Measurements from ENCODE around the gene AIF1L. TPM values are rescaled to one million over a fixed set of nuclear protein-coding genes. Genes with fewer than 3 reads are reported as not detected.

AIF1L gene
- polyA plus RNA-seq, 3 donors = not detected

- no peak overlapping the region for H3K27ac Mint-ChIP-seq
Measured at GRCh38 chr9:131087354-131087893, 8.9 kb upstream of the AIF1L start.

GRCh38 chr9:131090025-131090787 is 6.1 kb upstream of the AIF1L start:
- Histone ChIP-seq H2AFZ (ENCODE audit: insufficient read depth, low read depth, low read length, poor library complexity, severe bottlenecking) (no peak overlapping the region), H3K4me3 (replicated peaks in 1 of 3; ENCODE audit: low read depth in 2 of 3, low read length in 3 of 3) (no peak overlapping the region), H3K79me2 (ENCODE audit: insufficient read depth, low read length) (no peaks in the 10 kb centered on the region), H3K27ac (ENCODE audit: low read depth in 1 of 2, low read length in 2 of 2) (no peak overlapping the region), H3K36me3 (replicated peaks in 1 of 2; ENCODE audit: control insufficient read depth in 1 of 2, insufficient read depth in 2 of 2, low read length in 2 of 2) (no peaks in the 10 kb centered on the region), H3K4me1 (ENCODE audit: control insufficient read depth in 1 of 2, insufficient read depth in 2 of 2, low read length in 2 of 2) (no peaks in the 10 kb centered on the region), H4K20me1 (ENCODE audit: insufficient read depth, low read length) (no peaks in the 10 kb centered on the region), H3K4me2 (replicated peaks; ENCODE audit: extremely low read depth, low read length, poor library complexity, severe bottlenecking) (no peak overlapping the region), H3K9me3 (replicated peaks in 1 of 2; ENCODE audit: control insufficient read depth in 1 of 2, insufficient read depth in 1 of 2, low read length in 2 of 2) (no peaks in the 10 kb centered on the region), H3K9ac (ENCODE audit: insufficient read depth, low read length, poor library complexity, severe bottlenecking) (no peak overlapping the region), H3K27me3 (ENCODE audit: control insufficient read depth in 2 of 2, insufficient read depth in 2 of 2, low read length in 2 of 2) (peaks cover 0 to 8% of the 10 kb centered on the region in 2 donors)
- no peak for TF ChIP-seq CTCF (IDR thresholded peaks at IDR 0.05)
- Mint-ChIP-seq H3K27me3 (ENCODE audit: low read depth in 3 of 3) (peaks cover 9 to 13% (median 12%) of the 10 kb centered on the region in 3 donors), H3K4me3 (no peak overlapping the region), H3K27ac (no peak overlapping the region), H3K4me1 (no peaks in the 10 kb centered on the region), H3K9me3 (peaks cover 0 to 2% (median 0%) of the 10 kb centered on the region in 7 donors), H3K36me3 (no peaks in the 10 kb centered on the region)
- 93% methylated on average over 12 of the region's 13 CpGs for WGBS (ENCODE audit: insufficient coverage)
- intact Hi-C loops (cut with micrococcal nuclease) = no loop called here
- DNase-seq = no peak

More at GRCh38 chr9:131087354-131087893, 8.9 kb upstream of the AIF1L start:
- Histone ChIP-seq H3K4me3 (replicated peaks in 1 of 3; ENCODE audit: low read depth in 2 of 3, low read length in 3 of 3) (no peak overlapping the region), H4K20me1 (ENCODE audit: insufficient read depth, low read length) (no peaks in the 10 kb centered on the region), H3K36me3 (replicated peaks in 1 of 2; ENCODE audit: control insufficient read depth in 1 of 2, insufficient read depth in 2 of 2, low read length in 2 of 2) (no peaks in the 10 kb centered on the region), H3K79me2 (ENCODE audit: insufficient read depth, low read length) (no peaks in the 10 kb centered on the region), H3K9me3 (replicated peaks in 1 of 2; ENCODE audit: control insufficient read depth in 1 of 2, insufficient read depth in 1 of 2, low read length in 2 of 2) (no peaks in the 10 kb centered on the region), H3K27me3 (ENCODE audit: control insufficient read depth in 2 of 2, insufficient read depth in 2 of 2, low read length in 2 of 2) (no peaks in the 10 kb centered on the region), H2AFZ (ENCODE audit: insufficient read depth, low read depth, low read length, poor library complexity, severe bottlenecking) (no peak overlapping the region), H3K4me1 (ENCODE audit: control insufficient read depth in 1 of 2, insufficient read depth in 2 of 2, low read length in 2 of 2) (no peaks in the 10 kb centered on the region), H3K27ac (ENCODE audit: low read depth in 1 of 2, low read length in 2 of 2) (no peak overlapping the region), H3K9ac (ENCODE audit: insufficient read depth, low read length, poor library complexity, severe bottlenecking) (no peak overlapping the region), H3K4me2 (replicated peaks; ENCODE audit: extremely low read depth, low read length, poor library complexity, severe bottlenecking) (no peak overlapping the region)
- intact Hi-C loops (cut with micrococcal nuclease) = no loop called here
- peaks cover 4% of the 10 kb centered on the region for H3K4me1 Mint-ChIP-seq
- no peak for TF ChIP-seq CTCF (IDR thresholded peaks at IDR 0.05)
- 90% methylated on average over 12 of the region's 19 CpGs for WGBS (ENCODE audit: insufficient coverage)
- DNase-seq = no peak
- no peaks in the 10 kb centered on the region for H3K36me3 Mint-ChIP-seq
- no peaks in the 10 kb centered on the region for H3K9me3 Mint-ChIP-seq
- H3K4me3 Mint-ChIP-seq = no peak overlapping the region
- H3K27me3 Mint-ChIP-seq (ENCODE audit: low read depth in 3 of 3) = peaks cover 0 to 2% (median 0%) of the 10 kb centered on the region in 3 donors
